Stimulated activated CD4-positive, alpha-beta T cell treated with anti-CD3 and anti-CD28 coated beads, Interleukin-15, amount 100 ng/mL, for 48 hours (primary cell): ENCODE results near the gene PTPN1.
A peak's percentile ranks its signal among the peaks of the same experiment; 100 is the strongest.

ENCODE experiments used
- DNase-seq, 2 donors: peaks; one replicate each; pipeline ENCODE4 v3.0.0-alpha.2; 2020; ENCODE audit warnings: low read depth in 2 of 2

Gene PTPN1

GRCh38 chr20:50513169-50514034, 3.2 kb downstream of the PTPN1 start:
- no peak for DNase-seq

GRCh38 chr20:50514035-50514337, 3.8 kb downstream of the PTPN1 start:
- DNase-seq = no peak

GRCh38 chr20:50514750-50515149, 4.6 kb downstream of the PTPN1 start:
- no peak for DNase-seq

GRCh38 chr20:50515471-50516106, 5.4 kb downstream of the PTPN1 start:
- no peak for DNase-seq

GRCh38 chr20:50516180-50516934, 6.2 kb downstream of the PTPN1 start:
- DNase-seq = no peak

- no peak for DNase-seq
Observed at GRCh38 chr20:50516935-50517816, 7.0 kb downstream of the PTPN1 start.

GRCh38 chr20:50517817-50518154, 7.6 kb downstream of the PTPN1 start:
- no peak for DNase-seq

GRCh38 chr20:50518270-50518721, 8.1 kb downstream of the PTPN1 start:
- no peak for DNase-seq

GRCh38 chr20:50519036-50519762, 9.0 kb downstream of the PTPN1 start:
- no peak for DNase-seq

- peak; percentile 34 to 38 for DNase-seq
Observed at GRCh38 chr20:50520222-50520880, 10.2 kb downstream of the PTPN1 start.

- no peak for DNase-seq
Observed at GRCh38 chr20:50521221-50522052, 11.3 kb downstream of the PTPN1 start.

- DNase-seq = no peak
Observed at GRCh38 chr20:50522053-50522674, 12.0 kb downstream of the PTPN1 start.

- no peak for DNase-seq
Observed at GRCh38 chr20:50523552-50524167, 13.5 kb downstream of the PTPN1 start.

GRCh38 chr20:50525681-50526080, 15.5 kb downstream of the PTPN1 start:
- no peak for DNase-seq

GRCh38 chr20:50526403-50526989, 16.3 kb downstream of the PTPN1 start:
- no peak for DNase-seq

- DNase-seq = no peak
Observed at GRCh38 chr20:50527068-50527605, 17.0 kb downstream of the PTPN1 start.

GRCh38 chr20:50528129-50528528, 17.9 kb downstream of the PTPN1 start:
- no peak for DNase-seq

- DNase-seq = no peak
Observed at GRCh38 chr20:50528804-50529351, 18.7 kb downstream of the PTPN1 start.
